Astrocyte of the cerebellum (primary cell): Measurements from ENCODE around the gene TMED8.
A peak's percentile ranks its signal among the peaks of the same experiment; 100 is the strongest.
"Not testable (repeated sequence)": the region's sequence is repeated elsewhere in the genome, so short reads cannot be mapped to it uniquely, and the experiment has no call there.

ENCODE experiments used
- DNase-seq: peaks from one replicate; pipeline ENCODE4 v3.0.0-alpha.2; 2011; ENCODE audit warnings: low read depth
- H3K4me3 ChIP-seq: 2 replicates; pipeline ENCODE4 v1.5.1; 2011; ENCODE audit warnings: mild to moderate bottlenecking, low read depth, low read length, moderate library complexity
- CTCF ChIP-seq: IDR thresholded peaks from 2 replicates; pipeline ENCODE4 v1.5.1; 2012; ENCODE audit warnings: low read length, low read depth, moderate library complexity, mild to moderate bottlenecking; ENCODE audit errors: missing control alignments
- in situ Hi-C: cut with HindIII; loops from 2 replicates; pipeline ENCODE4 v1.10.0; 2017; ENCODE audit warnings: low sequenced_read_pairs

TMED8 gene

GRCh38 chr14:77376771-77377501 is at the start of gene TMED8, which contains the start of gene SAMD15:
TSS of gene TMED8 (minus strand) at chr14:77377094. CDS start at chr14:77377053, 41 bp downstream.
TSS of gene SAMD15 (plus strand) at chr14:77377379. CDS start at chr14:77377419, 40 bp downstream.
- in situ Hi-C loops, result no loop called here
- TF ChIP-seq CTCF, result peak; percentile 30
- DNase-seq, result peak; percentile 55
- H3K4me3 ChIP-seq, result peak within 1 kb of the TSS; percentile 72

GRCh38 chr14:77426396-77426795 is 49.5 kb upstream of the TMED8 start:
- no peak overlapping the region for H3K4me3 ChIP-seq
- DNase-seq, result no peak
- in situ Hi-C loops, result no loop called here
- TF ChIP-seq CTCF, result no peak

- in situ Hi-C loops, result no loop called here
- TF ChIP-seq CTCF, result no peak
- DNase-seq, result no peak
- H3K4me3 ChIP-seq, result no peak overlapping the region
Measured at GRCh38 chr14:77424862-77425261, 48.0 kb upstream of the TMED8 start.

DNA sequence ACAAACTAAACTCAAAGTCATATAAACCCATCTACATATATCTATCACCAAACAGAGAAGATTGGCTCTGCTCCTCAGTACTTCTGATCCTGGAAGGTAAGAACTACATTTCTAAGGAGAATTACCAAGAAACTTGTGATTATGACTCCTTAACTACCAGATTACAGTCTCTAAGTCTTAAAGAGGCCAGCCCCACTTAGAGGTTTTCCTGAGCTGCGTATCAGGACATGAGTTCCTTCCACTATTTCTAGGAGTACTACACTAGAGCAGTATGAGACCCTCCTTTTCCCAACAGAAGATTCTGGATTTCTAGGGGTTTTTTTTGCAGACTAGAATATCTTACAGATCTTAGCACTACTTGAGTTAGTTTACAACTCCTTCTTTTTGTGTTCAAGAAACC is 46.5 kb upstream of the TMED8 start, which contains the start of gene NOXRED1:
TSS of gene NOXRED1 (minus strand) at position 101 of the 400 bp plus-strand sequence. CDS start 634 bp downstream, outside the sequence.
- no peak for DNase-seq
- in situ Hi-C loops, result no loop called here
- H3K4me3 ChIP-seq, result no peak within 1 kb of the TSS
- no peak for TF ChIP-seq CTCF

GRCh38 chr14:77421201-77421600 is 44.3 kb upstream of the TMED8 start:
- in situ Hi-C loops, result no loop called here
- TF ChIP-seq CTCF, result no peak
- H3K4me3 ChIP-seq, result no peak overlapping the region
- DNase-seq, result no peak

- DNase-seq, result no peak
- no peak for TF ChIP-seq CTCF
- no peak overlapping the region for H3K4me3 ChIP-seq
- in situ Hi-C loops, result no loop called here
Measured at GRCh38 chr14:77416836-77417235, 39.9 kb upstream of the TMED8 start.

DNA sequence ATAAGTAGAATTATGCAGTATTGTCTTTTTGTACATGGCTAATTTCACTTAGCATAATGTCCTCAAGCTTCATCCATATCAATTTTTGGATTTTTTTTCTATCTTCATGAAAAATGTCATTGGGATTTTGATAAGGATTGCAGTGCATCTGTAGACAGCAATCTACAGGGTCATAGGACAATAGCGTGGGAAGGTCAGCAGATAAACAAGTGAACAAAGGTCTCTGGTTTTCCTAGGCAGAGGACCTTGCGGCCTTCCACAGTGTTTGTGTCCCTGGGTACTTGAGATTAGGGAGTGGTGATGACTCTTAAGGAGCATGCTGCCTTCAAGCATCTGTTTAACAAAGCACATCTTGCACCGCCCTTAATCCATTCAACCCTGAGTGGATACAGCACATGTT is 39.2 kb upstream of the TMED8 start:
- in situ Hi-C loops, DNase-seq, H3K4me3 ChIP-seq: not testable (repeated sequence)

DNA sequence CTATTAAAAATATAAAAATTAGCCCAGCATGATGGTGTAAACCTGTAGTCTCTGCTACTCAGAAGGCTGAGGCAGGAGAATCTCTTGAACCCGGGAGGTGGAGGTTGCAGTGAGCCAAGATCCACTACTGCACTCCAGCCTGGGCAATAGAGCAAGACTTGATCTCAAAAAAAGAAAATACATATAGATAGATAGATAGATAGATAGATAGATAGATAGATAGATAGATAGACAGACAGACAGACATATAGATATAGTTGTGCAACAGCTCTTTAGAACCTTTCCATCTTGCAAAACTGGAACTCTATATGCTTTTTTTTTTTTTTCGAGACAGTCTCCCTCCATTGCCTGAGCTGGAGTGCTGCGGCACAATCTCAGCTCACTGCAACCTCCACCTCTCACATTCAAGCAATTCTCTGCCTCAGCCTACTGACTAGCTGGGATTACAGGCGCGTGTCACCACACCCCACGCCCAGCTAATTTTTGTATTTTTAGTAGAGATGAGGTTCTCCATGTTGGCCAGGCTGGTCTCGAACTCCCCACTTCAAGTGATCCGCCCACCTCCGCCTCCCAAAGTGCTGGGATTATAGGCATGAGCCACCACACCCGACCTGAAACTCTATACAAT is 38.6 kb upstream of the TMED8 start:
- in situ Hi-C loops, DNase-seq, H3K4me3 ChIP-seq: not testable (repeated sequence)
